Tibial nerve (tissue), 3 donors: ENCODE results near the gene ANO4.

ENCODE experiments used
- POLR2A ChIP-seq, 2 donors: fragments of 450-650 bp; IDR thresholded peaks; one replicate each; pipeline ENCODE4 v1.6.1; 2017; ENCODE audit warnings: antibody characterized with exemption in 2 of 2, mild to moderate bottlenecking in 2 of 2, moderate library complexity in 2 of 2
- TF ChIP-seq, protein P1 (sequence below), 5 experiments: fragments of 200-600 bp in 3 of 5; fragments of 450-650 bp in 2 of 5; sonication (generic) in 3 of 5; IDR thresholded peaks; one replicate each; pipeline ENCODE4 v1.5.1; 2016 to 2019; ENCODE audit warnings: antibody characterized with exemption in 5 of 5, mild to moderate bottlenecking in 3 of 5, moderate library complexity in 2 of 5

DNA sequence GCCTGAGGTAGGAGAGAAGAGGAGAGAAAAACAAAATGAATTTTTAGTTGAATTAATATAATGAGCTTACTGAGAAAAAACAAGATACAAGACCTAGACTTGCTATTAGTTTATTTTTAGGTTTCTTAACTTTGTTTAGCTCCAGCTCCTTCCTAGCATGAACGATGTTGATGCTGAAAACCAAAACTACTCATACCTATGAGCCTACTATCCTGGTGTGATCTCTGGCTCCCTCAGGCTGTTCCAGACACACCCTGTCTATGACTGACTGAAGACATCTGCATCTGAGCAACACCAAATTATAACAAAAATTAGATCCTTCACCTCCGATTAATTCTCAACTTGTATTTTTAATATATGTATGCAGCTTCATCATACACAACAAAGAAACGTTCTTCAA lies 225.1 kb downstream of the ANO4 start:
- no peak for TF ChIP-seq POLR2A (IDR thresholded peaks at IDR 0.05)
- TF ChIP-seq, protein P1, sequence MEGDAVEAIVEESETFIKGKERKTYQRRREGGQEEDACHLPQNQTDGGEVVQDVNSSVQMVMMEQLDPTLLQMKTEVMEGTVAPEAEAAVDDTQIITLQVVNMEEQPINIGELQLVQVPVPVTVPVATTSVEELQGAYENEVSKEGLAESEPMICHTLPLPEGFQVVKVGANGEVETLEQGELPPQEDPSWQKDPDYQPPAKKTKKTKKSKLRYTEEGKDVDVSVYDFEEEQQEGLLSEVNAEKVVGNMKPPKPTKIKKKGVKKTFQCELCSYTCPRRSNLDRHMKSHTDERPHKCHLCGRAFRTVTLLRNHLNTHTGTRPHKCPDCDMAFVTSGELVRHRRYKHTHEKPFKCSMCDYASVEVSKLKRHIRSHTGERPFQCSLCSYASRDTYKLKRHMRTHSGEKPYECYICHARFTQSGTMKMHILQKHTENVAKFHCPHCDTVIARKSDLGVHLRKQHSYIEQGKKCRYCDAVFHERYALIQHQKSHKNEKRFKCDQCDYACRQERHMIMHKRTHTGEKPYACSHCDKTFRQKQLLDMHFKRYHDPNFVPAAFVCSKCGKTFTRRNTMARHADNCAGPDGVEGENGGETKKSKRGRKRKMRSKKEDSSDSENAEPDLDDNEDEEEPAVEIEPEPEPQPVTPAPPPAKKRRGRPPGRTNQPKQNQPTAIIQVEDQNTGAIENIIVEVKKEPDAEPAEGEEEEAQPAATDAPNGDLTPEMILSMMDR (IDR thresholded peaks at IDR 0.05): no peak
